RWPE1 (cell line): ENCODE data around the gene ZNHIT6.
A peak's percentile ranks its signal among the peaks of the same experiment; 100 is the strongest.
"Not testable (repeated sequence)": the region's sequence is repeated elsewhere in the genome, so short reads cannot be mapped to it uniquely, and the experiment has no call there.

ENCODE experiments used
- CTCF ChIA-PET: fragments of 350-600 bp; sonication (Branson Sonifier 250); formaldehyde crosslinking; extraction: SDS; loops from one replicate; lab custom pipeline; 2021; lab: Yijun Ruan, JAX
- POLR2A ChIA-PET: fragments of 400-600 bp; formaldehyde crosslinking; extraction: SDS; loops from one replicate; lab custom pipeline; 2020; ENCODE audit warnings: antibody characterized with exemption; ENCODE audit not compliant: low non-redundant PET; lab: Yijun Ruan, JAX
- DNase-seq: peaks from one replicate; pipeline ENCODE4 v3.0.0; 2012; ENCODE audit warnings: low spot score
- H3K27ac ChIP-seq: fragments of 450-650 bp; 2 replicates; pipeline ENCODE4 v1.5.1; 2017
- TF ChIP-seq, protein P1 (sequence below): fragments of 450-650 bp; conservative IDR thresholded peaks from 2 replicates; pipeline ENCODE4 v1.5.1; 2017; ENCODE audit warnings: low read depth, mild to moderate bottlenecking

The ZNHIT6 gene

DNA sequence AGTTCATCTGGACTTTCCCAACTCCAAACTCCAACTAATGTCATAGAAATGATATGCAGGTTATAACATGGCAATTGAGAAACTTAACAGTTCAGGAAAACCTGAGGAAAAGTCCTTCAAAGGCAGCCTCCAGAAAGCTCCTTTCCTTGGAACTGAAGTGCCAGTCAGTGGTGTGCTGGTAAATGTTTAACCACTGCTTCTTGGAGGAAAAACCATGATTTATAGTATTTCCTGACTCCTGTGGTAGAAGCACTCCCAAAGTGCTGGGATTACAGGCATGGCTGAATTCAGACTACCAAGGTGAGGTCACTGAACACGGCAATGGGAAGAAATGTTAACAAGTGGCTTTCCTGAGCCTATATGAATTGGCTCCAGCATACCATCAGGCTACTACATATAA, 26.7 kb upstream of the ZNHIT6 start:
- POLR2A ChIA-PET, result no interaction called here
- TF ChIP-seq, protein P1, sequence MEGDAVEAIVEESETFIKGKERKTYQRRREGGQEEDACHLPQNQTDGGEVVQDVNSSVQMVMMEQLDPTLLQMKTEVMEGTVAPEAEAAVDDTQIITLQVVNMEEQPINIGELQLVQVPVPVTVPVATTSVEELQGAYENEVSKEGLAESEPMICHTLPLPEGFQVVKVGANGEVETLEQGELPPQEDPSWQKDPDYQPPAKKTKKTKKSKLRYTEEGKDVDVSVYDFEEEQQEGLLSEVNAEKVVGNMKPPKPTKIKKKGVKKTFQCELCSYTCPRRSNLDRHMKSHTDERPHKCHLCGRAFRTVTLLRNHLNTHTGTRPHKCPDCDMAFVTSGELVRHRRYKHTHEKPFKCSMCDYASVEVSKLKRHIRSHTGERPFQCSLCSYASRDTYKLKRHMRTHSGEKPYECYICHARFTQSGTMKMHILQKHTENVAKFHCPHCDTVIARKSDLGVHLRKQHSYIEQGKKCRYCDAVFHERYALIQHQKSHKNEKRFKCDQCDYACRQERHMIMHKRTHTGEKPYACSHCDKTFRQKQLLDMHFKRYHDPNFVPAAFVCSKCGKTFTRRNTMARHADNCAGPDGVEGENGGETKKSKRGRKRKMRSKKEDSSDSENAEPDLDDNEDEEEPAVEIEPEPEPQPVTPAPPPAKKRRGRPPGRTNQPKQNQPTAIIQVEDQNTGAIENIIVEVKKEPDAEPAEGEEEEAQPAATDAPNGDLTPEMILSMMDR, result no peak
- H3K27ac ChIP-seq, result no peak overlapping the region
- no peak for DNase-seq
- CTCF ChIA-PET, result no interaction called here

DNA sequence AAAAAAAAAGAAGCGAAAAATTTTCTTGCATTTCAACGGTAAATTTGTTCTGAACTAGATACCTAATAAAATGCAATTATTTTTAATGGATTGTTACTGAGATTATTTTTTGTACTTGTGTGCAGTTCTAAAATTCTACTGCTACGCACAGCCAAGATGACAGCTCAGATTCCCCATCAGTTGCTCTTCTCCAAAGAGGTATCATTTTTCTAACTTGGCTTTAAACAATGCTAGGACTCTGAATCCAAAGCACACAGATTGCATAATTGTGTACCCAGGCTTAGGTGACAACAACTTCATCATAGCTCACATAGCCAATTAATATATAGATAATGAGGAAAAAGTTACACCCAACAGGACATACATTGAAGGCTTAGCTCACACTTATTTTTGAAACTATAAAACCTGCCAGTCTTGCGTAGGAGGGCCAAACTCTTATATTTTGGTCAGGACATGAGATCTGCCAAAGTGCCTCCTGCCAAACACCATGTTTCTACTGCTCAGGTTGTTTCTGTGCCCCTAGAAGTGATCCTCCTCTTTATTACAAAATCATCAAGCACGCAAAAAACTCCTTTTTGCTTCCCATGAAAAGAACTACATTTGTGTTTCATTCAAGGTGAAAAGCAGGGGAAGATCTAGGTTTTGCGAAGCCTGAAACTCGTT, 10.6 kb upstream of the ZNHIT6 start:
- TF ChIP-seq, protein P1, result no peak
- POLR2A ChIA-PET, result no interaction called here

DNA sequence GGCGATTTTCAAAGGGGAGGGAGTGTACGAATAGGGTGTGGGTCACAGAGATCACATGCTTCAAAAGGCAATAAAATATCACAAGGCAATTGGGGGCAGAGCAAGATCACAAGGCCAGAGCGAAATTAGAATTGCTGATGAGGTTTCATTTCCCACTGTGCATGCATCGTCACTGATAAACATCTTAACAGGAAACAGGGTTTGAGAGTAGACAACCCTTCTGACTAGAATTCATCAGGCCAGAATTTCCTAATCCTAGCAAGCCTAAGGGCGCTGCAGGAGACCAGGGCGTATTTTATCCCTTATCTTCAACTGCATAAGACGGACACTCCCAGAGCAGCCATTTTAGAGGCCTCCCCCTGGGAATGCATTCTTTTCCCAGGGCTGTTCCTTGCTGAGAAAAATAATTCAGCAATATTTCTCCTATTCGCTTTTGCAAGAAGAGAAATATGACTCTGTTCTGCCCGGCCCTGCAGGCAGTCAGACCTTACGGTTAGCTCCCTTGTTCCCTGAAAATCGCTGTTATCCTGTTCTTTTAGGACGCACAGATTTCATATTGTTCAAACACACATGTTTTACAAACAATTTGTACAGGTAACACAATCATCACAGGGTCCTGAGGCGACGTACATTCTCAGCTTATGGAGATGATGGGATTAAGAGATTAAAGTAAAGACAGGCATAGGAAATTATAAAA, 6.3 kb upstream of the ZNHIT6 start:
- CTCF ChIA-PET, result interaction anchor here (0.6 kb wide), 1 partner anchor 31 kb away, joined by 3 read pairs; no protein-coding TSS in a partner anchor
- DNase-seq, POLR2A ChIA-PET, H3K27ac ChIP-seq: not testable (repeated sequence)

More for the DNA sequence above, 10.6 kb upstream of the ZNHIT6 start:
- CTCF ChIA-PET, result no interaction called here
- DNase-seq, result no peak
- H3K27ac ChIP-seq, result no peak overlapping the region

DNA sequence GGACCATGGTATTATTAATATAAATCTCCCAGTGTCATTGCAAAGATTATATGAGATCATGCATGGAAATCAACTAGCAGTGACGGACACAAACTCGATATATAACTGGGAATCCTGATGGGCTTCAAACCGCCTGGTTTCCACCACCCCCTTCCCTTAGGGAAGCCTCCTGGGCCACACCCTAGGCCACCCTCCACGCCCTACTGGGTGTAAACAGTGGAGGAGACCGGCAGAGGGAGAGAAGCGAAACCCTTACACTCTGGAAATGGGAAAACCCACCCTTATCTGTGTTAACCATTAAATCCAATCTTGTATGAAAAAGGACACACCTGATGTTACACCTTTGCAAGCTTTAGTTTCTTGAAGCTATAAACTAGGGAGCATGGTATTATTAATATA, 595 bp upstream of the ZNHIT6 start:
- H3K27ac ChIP-seq, result peak overlapping the region; percentile 81
- no peak for DNase-seq
- ChIA-PET POLR2A (interaction anchor here (0.9 kb wide), 1 partner anchor 137 kb away, joined by 4 read pairs; no protein-coding TSS in a partner anchor), CTCF (interaction anchor here (0.6 kb wide), 1 partner anchor 32 kb away, joined by 3 read pairs; no protein-coding TSS in a partner anchor)
- TF ChIP-seq, protein P1, result no peak

DNA sequence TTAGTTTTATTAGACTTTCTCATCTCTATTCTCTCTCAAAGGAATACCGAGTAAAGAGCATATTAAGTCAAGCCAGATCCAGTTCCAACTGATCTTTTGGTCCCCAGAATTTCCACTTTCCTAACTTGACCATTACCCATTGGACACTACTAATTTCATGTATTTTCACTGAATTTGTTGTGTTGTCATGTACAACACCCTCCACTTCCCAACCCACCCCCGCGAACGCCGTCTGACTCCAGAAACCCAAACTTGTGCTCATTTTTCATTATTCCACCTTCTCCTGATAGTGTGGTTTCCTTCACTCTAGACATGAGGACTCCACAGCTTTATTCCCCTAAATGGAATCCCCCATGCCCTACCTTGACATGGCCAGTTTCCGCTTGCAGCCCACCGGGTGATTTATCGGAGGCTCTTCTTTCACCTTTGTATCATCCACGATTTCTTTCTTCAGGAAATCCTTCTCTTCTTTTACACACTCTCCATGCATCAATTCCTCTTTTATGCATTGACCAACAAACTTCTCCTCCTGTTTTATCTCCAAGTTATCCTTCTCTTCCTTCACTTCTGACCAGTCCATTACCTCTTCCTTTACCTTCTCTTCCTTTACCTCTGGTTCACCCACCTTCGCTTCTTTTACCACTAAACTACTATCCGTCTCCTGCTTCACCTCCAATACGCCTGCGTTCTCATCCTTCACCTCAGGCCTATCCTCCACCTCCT, 805 bp downstream of the ZNHIT6 start:
- POLR2A ChIA-PET, result no interaction called here
- TF ChIP-seq, protein P1, result no peak
- CTCF ChIA-PET, result interaction anchor here (0.6 kb wide), 1 partner anchor 127 kb away, joined by 3 read pairs; no protein-coding TSS in a partner anchor
- peak; percentile 10 for DNase-seq
- peak overlapping the region; percentile 81 for H3K27ac ChIP-seq

DNA sequence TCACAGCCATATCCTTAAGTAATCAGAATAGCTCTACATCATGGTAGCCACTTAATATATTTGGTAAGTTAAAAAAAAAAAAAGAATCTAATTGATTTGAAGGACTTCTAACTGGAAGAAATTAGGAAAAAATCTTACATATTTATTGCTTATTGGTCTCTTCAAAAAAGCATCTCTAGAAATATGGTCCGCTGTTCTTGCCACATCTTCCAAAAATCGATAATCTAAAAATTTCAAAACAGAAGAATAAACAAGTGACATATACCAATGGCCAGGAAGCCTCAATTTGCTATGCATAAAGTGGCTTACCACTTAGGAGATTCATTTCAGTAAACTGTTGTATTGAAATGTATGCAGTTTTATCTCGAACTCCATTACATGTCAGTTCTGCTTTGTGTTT, 2.3 kb downstream of the ZNHIT6 start:
- CTCF ChIA-PET, result interaction anchor here (0.6 to 0.7 kb wide), 2 partner anchors 299 to 649 kb away, joined by 3 to 4 read pairs; no protein-coding TSS in a partner anchor

More for the DNA sequence above, 2.3 kb downstream of the ZNHIT6 start:
- no peak overlapping the region for H3K27ac ChIP-seq
- no peak for DNase-seq
- TF ChIP-seq, protein P1, result no peak
- POLR2A ChIA-PET, result no interaction called here
